ENCODE data around the gene COL4A6.

- TF ChIP-seq EZH2phosphoT487 (IDR thresholded peaks at IDR 0.05; ENCODE audit: borderline replicate concordance) (no peak), CTCF (conservative IDR thresholded peaks at IDR 0.05; ENCODE audit: low read length) (no peak)
Observed at GRCh38 chrX:108203540-108203939, 234.7 kb downstream of the COL4A6 start.

Measured in Loucy (cell line).